WTC11 (cell line): Measurements from ENCODE around the gene SYNJ2. TPM values are rescaled to one million over a fixed set of nuclear protein-coding genes. Genes with fewer than 3 reads are reported as not detected.
A peak's percentile ranks its signal among the peaks of the same experiment; 100 is the strongest.

Experiments
- ATAC-seq: fragments of 200-7000 bp; cut with Tn5 transposase; 2 replicates; pipeline ENCODE4 v1.10.0; 2021; ENCODE audit warnings: mild to moderate bottlenecking, moderate library complexity
- CTCF ChIA-PET: fragments of 300-600 bp; sonication (Branson Sonifier 250); formaldehyde crosslinking; loops from one replicate; lab custom pipeline; 2021; ENCODE audit warnings: antibody characterized with exemption; lab: Charles Lee
- POLR2A ChIA-PET: fragments of 350-600 bp; sonication (Branson Sonifier 250); formaldehyde crosslinking; loops from one replicate; lab custom pipeline; 2021; ENCODE audit warnings: antibody characterized with exemption; lab: Charles Lee
- DNase-seq: peaks from one replicate; pipeline ENCODE4 v3.0.0; 2021; ENCODE audit warnings: low spot score
- H3K27ac Mint-ChIP-seq: 2 replicates; pipeline ENCODE4 v1.8.0; 2021; ENCODE audit warnings: mixed read lengths
- H3K27me3 Mint-ChIP-seq: 2 replicates; pipeline ENCODE4 v1.8.0; 2021; ENCODE audit warnings: low read depth, mild to moderate bottlenecking, moderate library complexity, mixed read lengths
- H3K36me3 Mint-ChIP-seq: 2 replicates; pipeline ENCODE4 v1.8.0; 2021; ENCODE audit warnings: mixed read lengths
- H3K4me1 Mint-ChIP-seq: 2 replicates; pipeline ENCODE4 v1.8.0; 2022; ENCODE audit warnings: mixed read lengths
- H3K4me3 Mint-ChIP-seq: 2 replicates; pipeline ENCODE4 v1.8.0; 2021; ENCODE audit warnings: mild to moderate bottlenecking, moderate library complexity, mixed read lengths
- H3K9me3 Mint-ChIP-seq: 2 replicates; pipeline ENCODE4 v1.8.0; 2021; ENCODE audit warnings: mixed read lengths
- CREM ChIP-seq: sonication (generic); formaldehyde crosslinking; IDR thresholded peaks from 2 replicates; pipeline ENCODE4 v1.8.1; 2022; ENCODE audit warnings: mild to moderate bottlenecking, missing genetic modification reagents, moderate library complexity
- E2F1 ChIP-seq: sonication (generic); formaldehyde crosslinking; IDR thresholded peaks from 2 replicates; pipeline ENCODE4 v1.8.0; 2022; ENCODE audit warnings: mild to moderate bottlenecking, missing genetic modification reagents
- ELF4 ChIP-seq: sonication (generic); formaldehyde crosslinking; IDR thresholded peaks from 2 replicates; pipeline ENCODE4 v1.8.1; 2022; ENCODE audit warnings: low read depth, mild to moderate bottlenecking, moderate library complexity, missing genetic modification reagents
- GRHL2 ChIP-seq: fragments of 250-450 bp; sonication (Bioruptor Pico); IDR thresholded peaks from 2 replicates; pipeline ENCODE4 v1.8.0; 2022; ENCODE audit warnings: mild to moderate bottlenecking, moderate library complexity; ENCODE audit not compliant: insufficient replicate concordance, severe bottlenecking
- GTF2I ChIP-seq: fragments of 250-450 bp; sonication (Bioruptor Pico); conservative IDR thresholded peaks from 2 replicates; pipeline ENCODE4 v1.4.0; 2021; ENCODE audit warnings: mild to moderate bottlenecking
- IRF2 ChIP-seq: sonication (generic); formaldehyde crosslinking; IDR thresholded peaks from 2 replicates; pipeline ENCODE4 v1.8.0; 2022; ENCODE audit warnings: low read depth, missing genetic modification reagents, borderline replicate concordance
- JAZF1 ChIP-seq: fragments of 250-450 bp; sonication (Bioruptor Pico); IDR thresholded peaks from 2 replicates; pipeline ENCODE4 v1.9.0; 2021; ENCODE audit warnings: moderate library complexity, mild to moderate bottlenecking, inconsistent platforms
- MYBL2 ChIP-seq: sonication (generic); formaldehyde crosslinking; IDR thresholded peaks from 2 replicates; pipeline ENCODE4 v1.8.1; 2023; ENCODE audit warnings: mild to moderate bottlenecking, moderate library complexity, missing genetic modification reagents
- NR1H2 ChIP-seq: sonication (generic); formaldehyde crosslinking; IDR thresholded peaks from 2 replicates; pipeline ENCODE4 v1.9.0; 2021; ENCODE audit warnings: mild to moderate bottlenecking, moderate library complexity, missing genetic modification reagents
- RORB ChIP-seq: fragments of 250-450 bp; sonication (Bioruptor Pico); IDR thresholded peaks from 2 replicates; pipeline ENCODE4 v1.9.0; 2021; ENCODE audit warnings: mild to moderate bottlenecking
- TEAD1 ChIP-seq: sonication (generic); formaldehyde crosslinking; IDR thresholded peaks from 2 replicates; pipeline ENCODE4 v1.8.0; 2022; ENCODE audit warnings: mild to moderate bottlenecking, missing genetic modification reagents
- USF2 ChIP-seq: sonication (generic); formaldehyde crosslinking; IDR thresholded peaks from 2 replicates; pipeline ENCODE4 v1.8.1; 2023; ENCODE audit warnings: mild to moderate bottlenecking, missing genetic modification reagents, moderate library complexity
- ZBTB43 ChIP-seq: sonication (generic); formaldehyde crosslinking; IDR thresholded peaks from 2 replicates; pipeline ENCODE4 v1.8.1; 2023; ENCODE audit warnings: mild to moderate bottlenecking, missing genetic modification reagents
- ZNF219 ChIP-seq: sonication (generic); formaldehyde crosslinking; IDR thresholded peaks from 2 replicates; pipeline ENCODE4 v1.8.0; 2023; ENCODE audit warnings: missing genetic modification reagents, mild to moderate bottlenecking, borderline replicate concordance
- ZNF317 ChIP-seq: sonication (generic); formaldehyde crosslinking; IDR thresholded peaks from 2 replicates; pipeline ENCODE4 v1.8.1; 2023; ENCODE audit warnings: low read depth, mild to moderate bottlenecking, moderate library complexity, missing genetic modification reagents, borderline replicate concordance
- ZNF423 ChIP-seq: fragments of 250-450 bp; sonication (Bioruptor Pico); IDR thresholded peaks from 2 replicates; pipeline ENCODE4 v2.1.2; 2022; ENCODE audit warnings: mild to moderate bottlenecking, moderate library complexity
- ZNF512 ChIP-seq: sonication (generic); formaldehyde crosslinking; IDR thresholded peaks from 2 replicates; pipeline ENCODE4 v1.8.1; 2022; ENCODE audit warnings: missing genetic modification reagents, borderline replicate concordance
- total RNA-seq: library from RNA; stranded (reverse); gene quantifications from 3 replicates; pipeline ENCODE4 v1.2.3, GENCODE V29; 2021
- TF ChIP-seq, protein P1 (sequence below): fragments of 250-450 bp; sonication (Bioruptor Pico); IDR thresholded peaks from 2 replicates; pipeline ENCODE4 v1.8.0; 2021; ENCODE audit warnings: mild to moderate bottlenecking
- TF ChIP-seq, protein P2 (sequence below): sonication (generic); formaldehyde crosslinking; conservative IDR thresholded peaks from 2 replicates; pipeline ENCODE4 v1.8.1; 2023; ENCODE audit warnings: mild to moderate bottlenecking, low read depth, missing genetic modification reagents, moderate library complexity

SYNJ2 gene
- total RNA-seq, 1 experiment from 2014 or later: 15.3 TPM

DNA sequence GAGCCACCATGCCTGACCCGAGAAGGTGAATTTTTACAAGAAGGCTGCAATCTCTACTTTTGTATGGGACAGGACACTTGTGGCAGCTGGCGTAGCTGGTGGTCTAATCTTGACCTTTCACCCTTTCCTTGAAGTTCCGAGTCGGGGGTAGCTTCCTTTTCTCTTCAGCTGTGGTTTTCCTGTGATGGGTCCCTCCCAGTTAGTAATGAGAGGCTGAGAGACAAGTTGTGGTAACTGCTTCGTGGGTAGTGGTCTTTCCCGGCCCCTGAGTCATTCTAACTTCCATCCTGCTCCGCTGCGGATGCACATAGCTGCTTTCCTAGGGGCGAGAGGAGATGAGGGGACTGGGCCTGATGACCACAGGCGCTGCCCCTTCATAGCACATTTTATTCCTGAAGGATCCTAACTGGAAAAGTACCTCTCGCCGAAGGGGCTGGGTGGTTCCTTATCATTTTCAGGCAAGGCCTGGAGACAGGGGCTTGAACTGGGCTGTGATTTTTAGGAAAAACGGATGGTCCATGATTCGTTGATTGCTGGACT lies 3.1 kb downstream of the SYNJ2 start:
- Mint-ChIP-seq H3K4me1 (peaks cover 68% of the 10 kb centered on the region), H3K9me3 (no peaks in the 10 kb centered on the region), H3K36me3 (no peaks in the 10 kb centered on the region), H3K27ac (peak overlapping the region; percentile 90), H3K27me3 (peaks cover 16% of the 10 kb centered on the region), H3K4me3 (no peak overlapping the region)
- TF ChIP-seq, protein P1, sequence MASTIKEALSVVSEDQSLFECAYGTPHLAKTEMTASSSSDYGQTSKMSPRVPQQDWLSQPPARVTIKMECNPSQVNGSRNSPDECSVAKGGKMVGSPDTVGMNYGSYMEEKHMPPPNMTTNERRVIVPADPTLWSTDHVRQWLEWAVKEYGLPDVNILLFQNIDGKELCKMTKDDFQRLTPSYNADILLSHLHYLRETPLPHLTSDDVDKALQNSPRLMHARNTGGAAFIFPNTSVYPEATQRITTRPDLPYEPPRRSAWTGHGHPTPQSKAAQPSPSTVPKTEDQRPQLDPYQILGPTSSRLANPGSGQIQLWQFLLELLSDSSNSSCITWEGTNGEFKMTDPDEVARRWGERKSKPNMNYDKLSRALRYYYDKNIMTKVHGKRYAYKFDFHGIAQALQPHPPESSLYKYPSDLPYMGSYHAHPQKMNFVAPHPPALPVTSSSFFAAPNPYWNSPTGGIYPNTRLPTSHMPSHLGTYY: no peak
- TF ChIP-seq, protein P2, sequence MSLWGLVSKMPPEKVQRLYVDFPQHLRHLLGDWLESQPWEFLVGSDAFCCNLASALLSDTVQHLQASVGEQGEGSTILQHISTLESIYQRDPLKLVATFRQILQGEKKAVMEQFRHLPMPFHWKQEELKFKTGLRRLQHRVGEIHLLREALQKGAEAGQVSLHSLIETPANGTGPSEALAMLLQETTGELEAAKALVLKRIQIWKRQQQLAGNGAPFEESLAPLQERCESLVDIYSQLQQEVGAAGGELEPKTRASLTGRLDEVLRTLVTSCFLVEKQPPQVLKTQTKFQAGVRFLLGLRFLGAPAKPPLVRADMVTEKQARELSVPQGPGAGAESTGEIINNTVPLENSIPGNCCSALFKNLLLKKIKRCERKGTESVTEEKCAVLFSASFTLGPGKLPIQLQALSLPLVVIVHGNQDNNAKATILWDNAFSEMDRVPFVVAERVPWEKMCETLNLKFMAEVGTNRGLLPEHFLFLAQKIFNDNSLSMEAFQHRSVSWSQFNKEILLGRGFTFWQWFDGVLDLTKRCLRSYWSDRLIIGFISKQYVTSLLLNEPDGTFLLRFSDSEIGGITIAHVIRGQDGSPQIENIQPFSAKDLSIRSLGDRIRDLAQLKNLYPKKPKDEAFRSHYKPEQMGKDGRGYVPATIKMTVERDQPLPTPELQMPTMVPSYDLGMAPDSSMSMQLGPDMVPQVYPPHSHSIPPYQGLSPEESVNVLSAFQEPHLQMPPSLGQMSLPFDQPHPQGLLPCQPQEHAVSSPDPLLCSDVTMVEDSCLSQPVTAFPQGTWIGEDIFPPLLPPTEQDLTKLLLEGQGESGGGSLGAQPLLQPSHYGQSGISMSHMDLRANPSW (CRISPR knock-in tag): no peak
- no peak for TF ChIP-seq NR1H2 (CRISPR knock-in tag)
- no peak for TF ChIP-seq ZNF423 (CRISPR knock-in tag)
- TF ChIP-seq GTF2I (CRISPR knock-in tag): no peak
- no peak for TF ChIP-seq ZNF219
- TF ChIP-seq ZBTB43 (CRISPR knock-in tag): no peak
- TF ChIP-seq E2F1 (CRISPR knock-in tag): no peak
- TF ChIP-seq ELF4: no peak
- no peak for TF ChIP-seq CREM
- no peak for TF ChIP-seq USF2 (CRISPR knock-in tag)
- no peak for TF ChIP-seq RORB (CRISPR knock-in tag)
- no peak for TF ChIP-seq MYBL2 (CRISPR knock-in tag)
- no peak for TF ChIP-seq IRF2 (CRISPR knock-in tag)
- no peak for TF ChIP-seq JAZF1 (CRISPR knock-in tag)
- TF ChIP-seq ZNF317 (CRISPR knock-in tag): no peak
- TF ChIP-seq TEAD1 (CRISPR knock-in tag): no peak
- TF ChIP-seq ZNF512 (CRISPR knock-in tag): no peak
- TF ChIP-seq GRHL2 (CRISPR knock-in tag): no peak
- ChIA-PET CTCF (interaction anchor here (0.7 to 3.8 kb wide), 3 partner anchors 42 to 229 kb away, joined by 3 to 15 read pairs (median 3); no protein-coding TSS in a partner anchor), POLR2A (interaction anchor here (0.5 to 1.0 kb wide), 2 partner anchors 12 to 30 kb away, joined by 3 read pairs; no protein-coding TSS in a partner anchor)
- ATAC-seq (no peak), DNase-seq (no peak)
